CD4-positive, alpha-beta memory T cell (primary cell): ENCODE data around the gene PDE8A. TPM values are rescaled to one million over a fixed set of nuclear protein-coding genes. Genes with fewer than 3 reads are reported as not detected.

Experiments used
- CTCF ChIA-PET: fragments of 350-600 bp; sonication (Branson Sonifier 250); formaldehyde crosslinking; loops from one replicate; lab custom pipeline; 2021; ENCODE audit warnings: inconsistent platforms; ENCODE audit not compliant: partially characterized antibody; lab: Charles Lee
- POLR2A ChIA-PET: fragments of 350-600 bp; sonication (Branson Sonifier 250); formaldehyde crosslinking; loops from one replicate; lab custom pipeline; 2021; ENCODE audit not compliant: partially characterized antibody; lab: Charles Lee
- DNase-seq, 5 donors: peaks; one replicate each; pipeline versions ENCODE4 v3.0.0 to v3.0.0-alpha.2; 2020 to 2022; ENCODE audit warnings: mixed read lengths in 1 of 5
- H3K27ac ChIP-seq: one replicate; pipeline ENCODE4 v1.7.0; 2013; ENCODE audit warnings: low read depth, low read length
- H3K27me3 ChIP-seq: 2 replicates; pipeline ENCODE4 v1.7.0; 2013; ENCODE audit warnings: mild to moderate bottlenecking, low read length, moderate library complexity; ENCODE audit not compliant: insufficient read depth
- H3K36me3 ChIP-seq: 2 replicates; pipeline ENCODE4 v1.7.0; 2013; ENCODE audit warnings: mild to moderate bottlenecking, low read length, moderate library complexity; ENCODE audit not compliant: insufficient read depth
- H3K4me1 ChIP-seq: 2 replicates; pipeline ENCODE4 v1.7.0; 2013; ENCODE audit warnings: mild to moderate bottlenecking, low read length, moderate library complexity; ENCODE audit not compliant: insufficient read depth
- H3K4me3 ChIP-seq, 2 donors: one replicate each; pipeline ENCODE4 v1.7.0; 2013; ENCODE audit warnings: low read length in 2 of 2, mild to moderate bottlenecking in 1 of 2
- H3K9me3 ChIP-seq, 2 donors: one replicate each; pipeline ENCODE4 v1.7.0; 2013; ENCODE audit warnings: low read length in 2 of 2, control low read depth in 1 of 2; ENCODE audit not compliant: control insufficient read depth in 1 of 2
- H3K27ac Mint-ChIP-seq, 7 donors: one replicate each; pipeline ENCODE4 v1.8.0; 2020 to 2021; ENCODE audit warnings: mixed read lengths in 7 of 7, mild to moderate bottlenecking in 6 of 7, inconsistent platforms in 3 of 7, moderate library complexity in 3 of 7
- H3K27me3 Mint-ChIP-seq, 2 donors: one replicate each; pipeline ENCODE4 v1.8.0; 2020 to 2021; ENCODE audit warnings: mixed read lengths in 2 of 2
- H3K36me3 Mint-ChIP-seq, 2 donors: one replicate each; pipeline ENCODE4 v1.8.0; 2020 to 2021; ENCODE audit warnings: mixed read lengths in 2 of 2, inconsistent platforms in 1 of 2, mild to moderate bottlenecking in 1 of 2
- H3K4me1 Mint-ChIP-seq, 4 donors: one replicate each; pipeline ENCODE4 v1.8.0; 2020 to 2021; ENCODE audit warnings: mixed read lengths in 4 of 4, mild to moderate bottlenecking in 1 of 4
- H3K4me3 Mint-ChIP-seq, 8 donors: one replicate each; pipeline ENCODE4 v1.8.0; 2020 to 2021; ENCODE audit warnings: mixed read lengths in 8 of 8, mild to moderate bottlenecking in 7 of 8, moderate library complexity in 6 of 8, inconsistent platforms in 3 of 8
- H3K9me3 Mint-ChIP-seq, 8 donors: one replicate each; pipeline ENCODE4 v1.8.0; 2020 to 2021; ENCODE audit warnings: mixed read lengths in 8 of 8, mild to moderate bottlenecking in 5 of 8, inconsistent platforms in 3 of 8, moderate library complexity in 1 of 8
- intact Hi-C: fragments of 100-400 bp; cut with micrococcal nuclease; formaldehyde crosslinking; loops from one replicate; pipeline ENCODE4 v1.15.1; 2023
- polyA plus RNA-seq, 2 donors: library from polyadenylated mRNA; unstranded; fragments of 300-500 nt; fragmentation: Illumina TruSeq; gene quantifications; one replicate each; pipeline ENCODE4 v1.2.3, GENCODE V29; 2021
- total RNA-seq, 2 experiments: library from RNA; stranded (reverse); gene quantifications; one replicate each; pipeline ENCODE4 v1.2.3, GENCODE V29; 2021

PDE8A gene
- total and polyA plus RNA-seq, 4 experiments from 2014 or later, result 1.9 to 41.3 (median 22.4) TPM

- Mint-ChIP-seq H3K36me3 (peaks cover 58 to 67% of the 10 kb centered on the region in 2 donors), H3K4me1 (no peaks in the 10 kb centered on the region), H3K4me3 (no peak overlapping the region), H3K9me3 (no peaks in the 10 kb centered on the region), H3K27ac (peak overlapping the region in 1 of 7 donors; percentile 47), H3K27me3 (no peaks in the 10 kb centered on the region)
- CTCF ChIA-PET, result interaction anchor here (0.9 kb wide), 1 partner anchor 11 kb away, joined by 3 read pairs; no protein-coding TSS in a partner anchor
- POLR2A ChIA-PET, result no interaction called here
- Histone ChIP-seq H3K9me3 (no peaks in the 10 kb centered on the region), H3K27ac (no peak overlapping the region), H3K36me3 (peaks cover 17% of the 10 kb centered on the region), H3K4me3 (no peak overlapping the region), H3K27me3 (no peaks in the 10 kb centered on the region), H3K4me1 (no peaks in the 10 kb centered on the region)
- no peak for DNase-seq
- intact Hi-C loops, result no loop called here
Measured at GRCh38 chr15:85116494-85116893, 134.8 kb downstream of the PDE8A start.

- POLR2A ChIA-PET, result no interaction called here
- Histone ChIP-seq H3K27me3 (no peaks in the 10 kb centered on the region), H3K4me1 (no peaks in the 10 kb centered on the region), H3K9me3 (no peaks in the 10 kb centered on the region), H3K36me3 (peaks cover 17% of the 10 kb centered on the region), H3K27ac (no peak overlapping the region), H3K4me3 (no peak overlapping the region)
- intact Hi-C loops, result no loop called here
- CTCF ChIA-PET, result no interaction called here
- Mint-ChIP-seq H3K27me3 (no peaks in the 10 kb centered on the region), H3K4me3 (no peak overlapping the region), H3K4me1 (no peaks in the 10 kb centered on the region), H3K9me3 (no peaks in the 10 kb centered on the region), H3K27ac (peak overlapping the region in 3 of 7 donors; percentile 23 to 47 (median 42)), H3K36me3 (peaks cover 63 to 70% of the 10 kb centered on the region in 2 donors)
- DNase-seq, result no peak
Measured at GRCh38 chr15:85116925-85117646, 135.4 kb downstream of the PDE8A start.

- Mint-ChIP-seq H3K4me1 (no peaks in the 10 kb centered on the region), H3K9me3 (no peaks in the 10 kb centered on the region), H3K27ac (peak overlapping the region in 3 of 7 donors; percentile 38 to 61 (median 53)), H3K27me3 (no peaks in the 10 kb centered on the region), H3K4me3 (no peak overlapping the region), H3K36me3 (peaks cover 61 to 78% of the 10 kb centered on the region in 2 donors)
- Histone ChIP-seq H3K36me3 (peaks cover 24% of the 10 kb centered on the region), H3K9me3 (no peaks in the 10 kb centered on the region), H3K27ac (no peak overlapping the region), H3K4me3 (no peak overlapping the region), H3K4me1 (no peaks in the 10 kb centered on the region), H3K27me3 (no peaks in the 10 kb centered on the region)
- DNase-seq, result no peak
- ChIA-PET POLR2A (no interaction called here), CTCF (no interaction called here)
- intact Hi-C loops, result no loop called here
Measured at GRCh38 chr15:85118173-85118572, 136.5 kb downstream of the PDE8A start.

GRCh38 chr15:85118581-85118980 lies 136.9 kb downstream of the PDE8A start:
- CTCF ChIA-PET, result no interaction called here
- peak overlapping the region in 2 of 7 donors; percentile 53 to 58 for H3K27ac Mint-ChIP-seq
- Histone ChIP-seq H3K27ac (no peak overlapping the region), H3K4me1 (no peaks in the 10 kb centered on the region), H3K9me3 (no peaks in the 10 kb centered on the region), H3K4me3 (no peak overlapping the region), H3K36me3 (peaks cover 20% of the 10 kb centered on the region), H3K27me3 (no peaks in the 10 kb centered on the region)
- no peak overlapping the region for H3K4me3 Mint-ChIP-seq
- no peak for DNase-seq
- no peaks in the 10 kb centered on the region for H3K4me1 Mint-ChIP-seq
- no peaks in the 10 kb centered on the region for H3K9me3 Mint-ChIP-seq
- intact Hi-C loops, result no loop called here
- H3K36me3 Mint-ChIP-seq, result peaks cover 61 to 78% of the 10 kb centered on the region in 2 donors
- POLR2A ChIA-PET, result no interaction called here
- H3K27me3 Mint-ChIP-seq, result no peaks in the 10 kb centered on the region

GRCh38 chr15:85120351-85121113 lies 138.9 kb downstream of the PDE8A start:
- Histone ChIP-seq H3K36me3 (peaks cover 17% of the 10 kb centered on the region), H3K4me3 (no peak overlapping the region), H3K4me1 (no peaks in the 10 kb centered on the region), H3K27ac (no peak overlapping the region), H3K9me3 (no peaks in the 10 kb centered on the region), H3K27me3 (no peaks in the 10 kb centered on the region)
- Mint-ChIP-seq H3K4me1 (no peaks in the 10 kb centered on the region), H3K4me3 (no peak overlapping the region), H3K27me3 (no peaks in the 10 kb centered on the region), H3K36me3 (peaks cover 68 to 80% of the 10 kb centered on the region in 2 donors), H3K9me3 (no peaks in the 10 kb centered on the region), H3K27ac (no peak overlapping the region)
- CTCF ChIA-PET, result no interaction called here
- POLR2A ChIA-PET, result no interaction called here
- intact Hi-C loops, result no loop called here
- no peak for DNase-seq

GRCh38 chr15:85124173-85124572 lies 142.5 kb downstream of the PDE8A start:
- H3K4me3 ChIP-seq, result no peak overlapping the region
- intact Hi-C loops, result no loop called here
- H3K36me3 ChIP-seq, result peaks cover 10% of the 10 kb centered on the region
- ChIA-PET CTCF (no interaction called here), POLR2A (no interaction called here)
- no peaks in the 10 kb centered on the region for H3K4me1 ChIP-seq
- no peak overlapping the region for H3K27ac ChIP-seq
- Mint-ChIP-seq H3K27ac (peak overlapping the region in 1 of 7 donors; percentile 71), H3K4me3 (no peak overlapping the region), H3K36me3 (peaks cover 70 to 77% of the 10 kb centered on the region in 2 donors), H3K9me3 (no peaks in the 10 kb centered on the region), H3K4me1 (no peaks in the 10 kb centered on the region), H3K27me3 (no peaks in the 10 kb centered on the region)
- H3K9me3 ChIP-seq, result no peaks in the 10 kb centered on the region
- no peaks in the 10 kb centered on the region for H3K27me3 ChIP-seq
- DNase-seq, result no peak

GRCh38 chr15:85125056-85125661 lies 143.5 kb downstream of the PDE8A start:
- intact Hi-C loops, result no loop called here
- H3K9me3 Mint-ChIP-seq, result no peaks in the 10 kb centered on the region
- DNase-seq, result no peak
- H3K4me1 Mint-ChIP-seq, result no peaks in the 10 kb centered on the region
- Histone ChIP-seq H3K27ac (no peak overlapping the region), H3K36me3 (peaks cover 10% of the 10 kb centered on the region), H3K4me3 (no peak overlapping the region), H3K4me1 (no peaks in the 10 kb centered on the region), H3K27me3 (no peaks in the 10 kb centered on the region), H3K9me3 (no peaks in the 10 kb centered on the region)
- ChIA-PET POLR2A (no interaction called here), CTCF (no interaction called here)
- H3K36me3 Mint-ChIP-seq, result peaks cover 80 to 83% of the 10 kb centered on the region in 2 donors
- no peak overlapping the region for H3K27ac Mint-ChIP-seq
- no peaks in the 10 kb centered on the region for H3K27me3 Mint-ChIP-seq
- H3K4me3 Mint-ChIP-seq, result no peak overlapping the region
